GM06990 (cell line): ENCODE results near the gene MS4A3.
"Not testable (repeated sequence)": the region's sequence is repeated elsewhere in the genome, so short reads cannot be mapped to it uniquely, and the experiment has no call there.

Experiments
- DNase-seq: peaks from one replicate; pipeline ENCODE4 v3.0.0-alpha.2; 2011; ENCODE audit not compliant: insufficient read length; ENCODE audit errors: extremely low read depth
- H3K27me3 ChIP-seq: replicated peaks from 2 replicates; pipeline ENCODE4 v1.6.0; 2011; ENCODE audit warnings: low read length; ENCODE audit not compliant: control insufficient read depth, insufficient read depth
- H3K36me3 ChIP-seq: 2 replicates; pipeline ENCODE4 v1.5.1; 2011; ENCODE audit warnings: low read length; ENCODE audit not compliant: control insufficient read depth, insufficient read depth
- H3K4me3 ChIP-seq: replicated peaks from 2 replicates; pipeline ENCODE4 v1.5.1; 2011; ENCODE audit warnings: low read depth, mild to moderate bottlenecking, control low read depth, low read length
- CTCF ChIP-seq: IDR thresholded peaks from 2 replicates; pipeline ENCODE4 v1.5.1; 2011; ENCODE audit warnings: low read length, control low read depth, mild to moderate bottlenecking, inconsistent platforms; ENCODE audit not compliant: insufficient read depth, poor library complexity, severe bottlenecking

The MS4A3 gene

DNA sequence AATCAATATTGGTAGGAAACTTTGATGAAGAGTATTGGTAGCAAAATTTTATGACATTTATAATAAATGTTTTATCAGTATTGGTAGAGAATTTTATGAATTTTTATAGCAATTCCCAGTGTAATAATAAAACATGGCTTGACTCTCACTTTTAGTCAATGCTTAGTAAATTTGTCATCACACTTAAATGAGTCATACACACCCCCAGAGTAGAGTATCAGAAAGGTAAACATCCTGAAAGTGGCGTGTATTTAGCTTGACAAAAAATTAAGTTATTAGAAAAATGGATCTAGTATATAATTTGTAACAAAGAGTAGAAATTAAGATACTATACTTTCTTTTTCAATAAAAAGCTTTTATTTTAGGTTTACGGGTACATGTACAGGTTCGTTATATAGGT lies 2.6 kb downstream of the MS4A3 start:
- TF ChIP-seq CTCF = no peak
- DNase-seq = no peak
- no peak overlapping the region for H3K4me3 ChIP-seq
- no peaks in the 10 kb centered on the region for H3K36me3 ChIP-seq
- no peaks in the 10 kb centered on the region for H3K27me3 ChIP-seq

GRCh38 chr11:60059521-60060240 lies 3.2 kb downstream of the MS4A3 start:
- H3K4me3 ChIP-seq = no peak overlapping the region
- TF ChIP-seq CTCF = no peak
- no peaks in the 10 kb centered on the region for H3K27me3 ChIP-seq
- no peak for DNase-seq
- H3K36me3 ChIP-seq = no peaks in the 10 kb centered on the region

GRCh38 chr11:60064111-60064510 lies 7.6 kb downstream of the MS4A3 start:
- Histone ChIP-seq H3K4me3 (no peak overlapping the region), H3K27me3 (no peaks in the 10 kb centered on the region), H3K36me3 (no peaks in the 10 kb centered on the region)
- DNase-seq = no peak
- no peak for TF ChIP-seq CTCF

- no peak overlapping the region for H3K4me3 ChIP-seq
- TF ChIP-seq CTCF = no peak
- no peaks in the 10 kb centered on the region for H3K27me3 ChIP-seq
- DNase-seq = no peak
- no peaks in the 10 kb centered on the region for H3K36me3 ChIP-seq
These were observed 9.3 kb downstream of the MS4A3 start for GRCh38 chr11:60065801-60066200.

GRCh38 chr11:60069450-60069849 lies 13.0 kb downstream of the MS4A3 start:
- no peak for TF ChIP-seq CTCF
- no peak overlapping the region for H3K4me3 ChIP-seq
- DNase-seq = no peak
- H3K36me3 ChIP-seq = no peaks in the 10 kb centered on the region
- no peaks in the 10 kb centered on the region for H3K27me3 ChIP-seq

DNA sequence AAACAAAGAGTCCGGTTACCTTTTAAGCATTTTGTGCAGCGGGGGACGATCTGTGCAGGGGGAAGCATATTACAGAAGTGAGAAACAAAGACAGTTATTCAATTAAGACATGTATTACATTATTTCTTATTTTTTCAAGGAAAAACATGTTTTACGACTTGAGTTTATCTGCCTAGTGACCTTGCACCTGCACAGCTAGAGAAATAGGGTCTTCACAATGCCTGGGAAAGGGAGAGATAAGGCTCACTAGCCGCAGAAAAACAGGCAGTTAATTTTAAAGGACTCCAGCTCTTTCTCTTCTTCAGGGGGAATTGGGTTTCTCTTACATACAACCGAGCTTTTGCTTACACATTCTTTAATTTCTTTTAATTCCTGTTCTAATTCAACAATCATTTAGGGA lies 15.2 kb downstream of the MS4A3 start:
- not testable (repeated sequence) for H3K36me3 ChIP-seq, DNase-seq, H3K27me3 ChIP-seq, H3K4me3 ChIP-seq
